H1 (cell line): ENCODE results near the gene MYO5B. TPM values are rescaled to one million over a fixed set of nuclear protein-coding genes. Genes with fewer than 3 reads are reported as not detected.

Source experiments
- CTCF ChIA-PET: fragments of 300-600 bp; sonication (Branson Sonifier 250); formaldehyde crosslinking; loops from one replicate; lab custom pipeline; 2021; ENCODE audit not compliant: partially characterized antibody; lab: Charles Lee
- POLR2A ChIA-PET: fragments of 300-600 bp; sonication (Branson Sonifier 250); formaldehyde crosslinking; loops from one replicate; lab custom pipeline; 2021; ENCODE audit warnings: inconsistent platforms; ENCODE audit not compliant: partially characterized antibody; lab: Charles Lee
- DNase-seq, 2 experiments: peaks; one replicate each; pipeline versions ENCODE4 v3.0.0 to v3.0.0-alpha.2; 2010 to 2022; ENCODE audit warnings: low spot score in 2 of 2, low read depth in 1 of 2, mixed read lengths in 1 of 2
- FAIRE-seq: peaks from 2 replicates; lab custom pipeline; 2011; peaks lifted over from hg19 to GRCh38; lab: Jason Lieb, UNC
- H2AFZ ChIP-seq: 2 replicates; pipeline ENCODE4 v1.8.1; 2012; ENCODE audit warnings: low read length, inconsistent platforms
- H2AK5ac ChIP-seq: 2 replicates; pipeline ENCODE4 v1.6.1; 2013; ENCODE audit warnings: low read depth, low read length
- H2BK120ac ChIP-seq: replicated peaks from 2 replicates; pipeline ENCODE3; 2013; ENCODE audit warnings: low read depth, low read length, inconsistent platforms
- H2BK12ac ChIP-seq: 2 replicates; pipeline ENCODE4 v1.6.1; 2013; ENCODE audit warnings: low read depth, low read length
- H2BK15ac ChIP-seq: 2 replicates; pipeline ENCODE4 v1.6.1; 2013; ENCODE audit warnings: low read length
- H2BK20ac ChIP-seq: 2 replicates; pipeline ENCODE4 v1.6.1; 2013; ENCODE audit warnings: low read length
- H2BK5ac ChIP-seq: 2 replicates; pipeline ENCODE4 v1.6.1; 2013; ENCODE audit warnings: low read depth, low read length
- H3K14ac ChIP-seq: 2 replicates; pipeline ENCODE4 v1.6.1; 2013; ENCODE audit warnings: inconsistent platforms; ENCODE audit not compliant: insufficient read length
- H3K18ac ChIP-seq: 2 replicates; pipeline ENCODE4 v1.6.1; 2013; ENCODE audit warnings: low read length; ENCODE audit errors: extremely low read depth
- H3K23ac ChIP-seq: 2 replicates; pipeline ENCODE4 v1.6.1; 2013; ENCODE audit warnings: inconsistent platforms; ENCODE audit not compliant: insufficient read length
- H3K23me2 ChIP-seq: 2 replicates; pipeline ENCODE4 v1.6.1; 2013; ENCODE audit warnings: low read depth, low read length
- H3K27ac ChIP-seq: 2 replicates; pipeline ENCODE4 v1.6.1; 2011; ENCODE audit warnings: low read depth, low read length, inconsistent platforms
- H3K27me3 ChIP-seq, 4 experiments: replicated peaks in 1 of 4; 1 replicate in 1 of 4; 2 replicates in 3 of 4; pipeline versions ENCODE4 v1.6.1 to v1.8.1; 2011 to 2013; ENCODE audit warnings: low read length in 3 of 4, mild to moderate bottlenecking in 3 of 4, inconsistent platforms in 2 of 4, mixed read lengths in 2 of 4, moderate library complexity in 1 of 4; ENCODE audit not compliant: control insufficient read depth in 3 of 4, insufficient read depth in 3 of 4; ENCODE audit errors: extremely low read depth in 1 of 4
- H3K36me3 ChIP-seq, 4 experiments: 2 replicates each; pipeline versions ENCODE4 v1.6.1 to v1.8.1; 2011 to 2013; ENCODE audit warnings: mild to moderate bottlenecking in 4 of 4, low read length in 3 of 4, moderate library complexity in 2 of 4, control low read depth in 1 of 4, inconsistent platforms in 1 of 4; ENCODE audit not compliant: insufficient read depth in 4 of 4, control insufficient read depth in 2 of 4
- H3K4ac ChIP-seq: replicated peaks from 2 replicates; pipeline ENCODE3; 2013; ENCODE audit warnings: low read length, low read depth, mixed read lengths, inconsistent platforms; ENCODE audit not compliant: insufficient read length
- H3K4me1 ChIP-seq, 4 experiments: replicated peaks in 1 of 4; 1 replicate in 1 of 4; 2 replicates in 3 of 4; pipeline versions ENCODE4 v1.6.1 to v1.8.1; 2011 to 2013; ENCODE audit warnings: low read length in 3 of 4, inconsistent platforms in 2 of 4, mixed read lengths in 1 of 4; ENCODE audit not compliant: insufficient read depth in 4 of 4, control insufficient read depth in 3 of 4
- H3K4me2 ChIP-seq, 2 experiments: 2 replicates each; pipeline versions ENCODE4 v1.6.1 to v1.8.1; 2011 to 2013; ENCODE audit warnings: low read depth in 2 of 2, low read length in 2 of 2, control low read depth in 1 of 2, inconsistent platforms in 1 of 2, mild to moderate bottlenecking in 1 of 2; ENCODE audit not compliant: insufficient read depth in 1 of 2
- H3K4me3 ChIP-seq, 4 experiments: fragments of 200-600, 300-600 bp in 1 of 4; sonication (generic), shearing (Covaris generic), sonication (Bioruptor Twin) in 1 of 4; 2 replicates each; pipeline versions ENCODE4 v1.5.1 to v1.8.1; 2011 to 2016; ENCODE audit warnings: low read length in 4 of 4, low read depth in 3 of 4, control low read depth in 2 of 4, inconsistent platforms in 2 of 4, mild to moderate bottlenecking in 2 of 4, mixed read lengths in 1 of 4, moderate library complexity in 1 of 4; ENCODE audit not compliant: insufficient read depth in 2 of 4; ENCODE audit errors: extremely low read depth in 1 of 4
- H3K56ac ChIP-seq: replicated peaks from 2 replicates; pipeline ENCODE3; 2013; ENCODE audit warnings: low read depth, mild to moderate bottlenecking, mixed read lengths, low read length, inconsistent platforms; ENCODE audit not compliant: insufficient read length
- H3K79me1 ChIP-seq: 2 replicates; pipeline ENCODE4 v1.6.1; 2013; ENCODE audit warnings: low read depth, low read length, control low read depth
- H3K79me2 ChIP-seq, 2 experiments: 2 replicates each; pipeline versions ENCODE4 v1.6.1 to v1.8.1; 2012 to 2013; ENCODE audit warnings: low read length in 2 of 2, mild to moderate bottlenecking in 2 of 2, inconsistent platforms in 1 of 2; ENCODE audit not compliant: insufficient read depth in 2 of 2, control insufficient read depth in 1 of 2
- H3K9ac ChIP-seq, 4 experiments: replicated peaks in 1 of 4; 1 replicate in 1 of 4; 2 replicates in 3 of 4; pipeline versions ENCODE4 v1.6.1 to v1.8.1; 2011 to 2013; ENCODE audit warnings: low read depth in 3 of 4, low read length in 3 of 4, control low read depth in 2 of 4, mild to moderate bottlenecking in 2 of 4, moderate library complexity in 2 of 4, inconsistent platforms in 1 of 4; ENCODE audit errors: extremely low read depth in 1 of 4
- H3K9me3 ChIP-seq, 2 experiments: 2 replicates each; pipeline versions ENCODE4 v1.6.1 to v1.8.1; 2012 to 2013; ENCODE audit warnings: mild to moderate bottlenecking in 2 of 2, moderate library complexity in 2 of 2, control low read depth in 1 of 2, inconsistent platforms in 1 of 2, low read depth in 1 of 2, low read length in 1 of 2, mixed read lengths in 1 of 2; ENCODE audit not compliant: insufficient read depth in 2 of 2
- H4K20me1 ChIP-seq, 2 experiments: replicated peaks in 1 of 2; 2 replicates each; pipeline versions ENCODE3 to v1.8.1; 2011 to 2013; ENCODE audit warnings: inconsistent platforms in 2 of 2, low read length in 2 of 2, mild to moderate bottlenecking in 1 of 2; ENCODE audit not compliant: insufficient read depth in 2 of 2, control insufficient read depth in 1 of 2
- H4K5ac ChIP-seq: 2 replicates; pipeline ENCODE4 v1.6.1; 2013; ENCODE audit warnings: low read length, low read depth, mixed read lengths, inconsistent platforms; ENCODE audit not compliant: insufficient read length
- H4K8ac ChIP-seq: 2 replicates; pipeline ENCODE4 v1.8.0; 2013; ENCODE audit warnings: mild to moderate bottlenecking, moderate library complexity, low read length, inconsistent platforms; ENCODE audit not compliant: insufficient read depth; ENCODE audit errors: extremely low read depth
- H4K91ac ChIP-seq: replicated peaks from 2 replicates; pipeline ENCODE3; 2013; ENCODE audit warnings: low read length, mixed read lengths, inconsistent platforms; ENCODE audit not compliant: insufficient read length
- ASH2L ChIP-seq: fragments of 200-600, 300-600 bp; sonication (generic); IDR thresholded peaks from one replicate; pipeline ENCODE4 v1.7.1; 2017; ENCODE audit warnings: low read length
- BACH1 ChIP-seq: IDR thresholded peaks from 2 replicates; pipeline ENCODE4 v1.6.1; 2012; ENCODE audit warnings: low read length, improper control_type of control experiment
- BCL11A ChIP-seq, 2 experiments: IDR thresholded peaks; one replicate each; pipeline ENCODE4 v1.6.1; 2011; ENCODE audit warnings: low read depth in 2 of 2, low read length in 2 of 2, mild to moderate bottlenecking in 2 of 2
- CEBPB ChIP-seq: IDR thresholded peaks from 2 replicates; pipeline ENCODE4 v1.6.1; 2012; ENCODE audit warnings: low read depth, low read length
- E2F6 ChIP-seq: IDR thresholded peaks from 2 replicates; pipeline ENCODE4 v1.6.1; 2012; ENCODE audit warnings: inconsistent platforms
- EGR1 ChIP-seq: IDR thresholded peaks from 2 replicates; pipeline ENCODE4 v1.6.1; 2011; ENCODE audit warnings: low read depth, low read length, borderline replicate concordance
- GTF2F1 ChIP-seq: IDR thresholded peaks from 2 replicates; pipeline ENCODE4 v1.6.1; 2012; ENCODE audit warnings: low read depth, low read length, improper control_type of control experiment, borderline replicate concordance
- NANOG ChIP-seq: IDR thresholded peaks from 2 replicates; pipeline ENCODE4 v1.6.1; 2011; ENCODE audit warnings: low read length, low read depth, mild to moderate bottlenecking, inconsistent platforms; ENCODE audit not compliant: insufficient read depth, poor library complexity, severe bottlenecking
- POLR2A ChIP-seq, 2 experiments: IDR thresholded peaks; 1 replicate in 1 of 2; 2 replicates in 1 of 2; pipeline ENCODE4 v1.6.1; 2011; ENCODE audit warnings: low read depth in 2 of 2, low read length in 2 of 2, mild to moderate bottlenecking in 2 of 2; ENCODE audit errors: control extremely low read depth in 1 of 2
- SIN3A ChIP-seq, 2 experiments: IDR thresholded peaks in 1 of 2; conservative IDR thresholded peaks in 1 of 2; 2 replicates each; pipeline ENCODE4 v1.6.1; 2011 to 2012; ENCODE audit warnings: low read length in 2 of 2, improper control_type of control experiment in 1 of 2, low read depth in 1 of 2, mild to moderate bottlenecking in 1 of 2
- SIRT6 ChIP-seq: IDR thresholded peaks from one replicate; pipeline ENCODE4 v1.7.1; 2012; ENCODE audit warnings: low read length, inconsistent platforms
- SUZ12 ChIP-seq: fragments of 200-600 bp; sonication (generic); IDR thresholded peaks from 2 replicates; pipeline ENCODE4 v1.6.1; 2012; ENCODE audit warnings: mild to moderate bottlenecking, inconsistent platforms, low read length, moderate library complexity, mixed read lengths
- TBP ChIP-seq: IDR thresholded peaks from 2 replicates; pipeline ENCODE4 v1.6.1; 2011; ENCODE audit warnings: low read depth, low read length, improper control_type of control experiment
- TEAD4 ChIP-seq: IDR thresholded peaks from 2 replicates; pipeline ENCODE4 v1.6.1; 2012; ENCODE audit warnings: low read depth, low read length, inconsistent platforms, mixed read lengths
- YY1 ChIP-seq: IDR thresholded peaks from 2 replicates; pipeline ENCODE4 v1.6.1; 2011; ENCODE audit warnings: low read depth, mild to moderate bottlenecking, low read length
- WGBS, 2 experiments: shearing (Covaris generic) in 1 of 2; methylation state at CpG; one replicate each; pipeline versions ENCODE4 v1.1.6 to v1.1.7; 2013 to 2015; ENCODE audit warnings: low lambda C conversion rate in 2 of 2, mixed read lengths in 2 of 2, inconsistent platforms in 1 of 2, low coverage in 1 of 2, missing lambda C conversion rate in 1 of 2; ENCODE audit not compliant: insufficient replicate concordance in 2 of 2, insufficient coverage in 1 of 2, insufficient read length in 1 of 2; ENCODE audit errors: extremely low coverage in 1 of 2, missing lambda C conversion rate in 1 of 2; 5-methylcytosine and 5-hydroxymethylcytosine counted together
- polyA plus RNA-seq, 7 experiments: library from polyadenylated mRNA; depleted of rRNA in 3 of 7; stranded (reverse) in 5 of 7; unstranded in 2 of 7; fragments of >200 nt in 5 of 7; fragments of 200-250 nt in 2 of 7; gene quantifications; 1 replicate in 5 of 7; 2 replicates in 1 of 7; 4 replicates in 1 of 7; pipeline versions ENCODE4 v1.2.1 to v1.2.3, GENCODE V29; 2011 to 2013; ENCODE audit warnings: missing spikeins in 2 of 7, mixed read lengths in 2 of 7
- total RNA-seq: library from RNA; stranded (reverse); fragmentation: NEBNext Ultra II Directional; extraction: Animal tissue kit (Norgen Biotek cat#: 25700); gene quantifications from 2 replicates; pipeline ENCODE4 v1.2.1, GENCODE V29; 2021

MYO5B gene
- total and polyA plus RNA-seq, 2 of the 8 experiments (the other 6 are each of a cell fraction or from before 2014, with no cell fraction given), result 6.4 to 7.7 TPM

- no peaks in the 10 kb centered on the region for H3K79me2 ChIP-seq
- no peak overlapping the region for H3K18ac ChIP-seq
- H2BK15ac ChIP-seq, result no peak overlapping the region
- no peak overlapping the region for H3K4me2 ChIP-seq
- no peaks in the 10 kb centered on the region for H3K36me3 ChIP-seq
- H2BK120ac ChIP-seq, result no peak overlapping the region
- no peak overlapping the region for H2AFZ ChIP-seq
- no peaks in the 10 kb centered on the region for H3K27me3 ChIP-seq
- WGBS, 2 experiments, result 94% methylated on average over 2 of the region's 2 CpGs; no CpG with 5 or more reads in 1 of the 2 experiments
- H3K23me2 ChIP-seq, result no peaks in the 10 kb centered on the region
- no peaks in the 10 kb centered on the region for H3K79me1 ChIP-seq
- no peak overlapping the region for H3K14ac ChIP-seq
- H2BK12ac ChIP-seq, result no peak overlapping the region
- no peak overlapping the region for H4K8ac ChIP-seq
- ChIA-PET CTCF (interaction anchor here (0.8 to 2.2 kb wide), 4 partner anchors 16 to 131 kb away, joined by 3 to 7 read pairs (median 4); no protein-coding TSS in a partner anchor), POLR2A (no interaction called here)
- no peak overlapping the region for H3K27ac ChIP-seq
- no peak overlapping the region for H4K5ac ChIP-seq
- no peaks in the 10 kb centered on the region for H3K9me3 ChIP-seq
- H3K4ac ChIP-seq, result no peak overlapping the region
- no peak overlapping the region for H2BK5ac ChIP-seq
- no peak overlapping the region for H2AK5ac ChIP-seq
- no peak for TF ChIP-seq E2F6
- TF ChIP-seq POLR2A (IDR thresholded peaks at IDR 0.05; ENCODE audit: control extremely low read depth in 1 of 2, low read depth in 2 of 2, low read length in 2 of 2), result no peak
- no peak for TF ChIP-seq SIRT6
- TF ChIP-seq NANOG, result no peak
- TF ChIP-seq BACH1, result no peak
- TF ChIP-seq EGR1, result no peak
- TF ChIP-seq SUZ12, result no peak
- TF ChIP-seq ASH2L, result no peak
- TF ChIP-seq TBP, result no peak
- TF ChIP-seq CEBPB, result no peak
- TF ChIP-seq YY1, result no peak
- no peak for TF ChIP-seq BCL11A (IDR thresholded peaks at IDR 0.05; ENCODE audit: low read depth in 2 of 2, low read length in 2 of 2)
- TF ChIP-seq GTF2F1, result no peak
- no peak for TF ChIP-seq TEAD4
- TF ChIP-seq SIN3A (conservative IDR thresholded peaks at IDR 0.05 in 1 of 2, IDR thresholded peaks at IDR 0.05 in 1 of 2; ENCODE audit: low read depth in 1 of 2, low read length in 2 of 2), result no peak
- H3K56ac ChIP-seq, result no peak overlapping the region
- FAIRE-seq (no peak), DNase-seq (no peak)
- H2BK20ac ChIP-seq, result no peak overlapping the region
- no peak overlapping the region for H3K9ac ChIP-seq
- H3K4me1 ChIP-seq, result peaks cover 0 to 9% (median 4%) of the 10 kb centered on the region in 4 experiments; a peak in 4 of 7 replicates
- no peak overlapping the region for H3K4me3 ChIP-seq
- no peak overlapping the region for H3K23ac ChIP-seq
- no peaks in the 10 kb centered on the region for H4K20me1 ChIP-seq
- H4K91ac ChIP-seq, result no peak overlapping the region
Measured at GRCh38 chr18:50072146-50072545, 122.8 kb downstream of the MYO5B start.
